GM13976 (cell line): Measurements from ENCODE around the gene ANGPTL5.

Experiments used
- DNase-seq: peaks from one replicate; pipeline ENCODE4 v3.0.0; 2012; ENCODE audit warnings: low spot score
- CTCF ChIP-seq: IDR thresholded peaks from 2 replicates; pipeline ENCODE4 v1.5.1; 2012; ENCODE audit warnings: borderline replicate concordance, mild to moderate bottlenecking; ENCODE audit not compliant: insufficient read depth; ENCODE audit errors: extremely low read depth, missing control alignments, control extremely low read depth
- in situ Hi-C: fragments of 300-500 bp; cut with MboI; formaldehyde crosslinking; loops from one replicate; pipeline ENCODE4 v1.12.0; 2022; ENCODE audit warnings: low sequenced_read_pairs, mixed read lengths, inconsistent platforms; ENCODE audit not compliant: unreplicated experiment

Gene ANGPTL5

GRCh38 chr11:101940901-101941520 lies 24.7 kb upstream of the ANGPTL5 start:
- in situ Hi-C loops, result no loop called here
- TF ChIP-seq CTCF, result no peak
- no peak for DNase-seq

DNA sequence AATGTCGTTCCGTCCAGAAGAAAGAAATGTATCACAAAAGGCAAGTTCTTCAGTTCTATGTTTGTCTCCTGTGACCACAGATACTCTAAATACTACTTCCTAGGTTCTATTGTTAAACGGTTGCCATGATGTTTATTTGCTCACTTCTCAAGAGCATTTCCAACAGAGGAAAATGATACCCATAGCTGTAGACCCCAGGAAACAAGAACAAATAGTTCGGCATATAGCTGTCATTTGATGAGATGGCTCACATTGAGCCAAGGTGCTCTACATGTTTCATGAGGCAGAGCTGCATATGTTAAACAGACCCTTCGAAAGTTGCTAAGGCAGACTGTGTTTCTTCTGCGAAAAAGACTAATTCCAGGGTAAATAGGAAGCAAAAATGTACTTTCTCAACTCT lies 15.4 kb upstream of the ANGPTL5 start:
- no peak for DNase-seq
- in situ Hi-C loops, result no loop called here

DNA sequence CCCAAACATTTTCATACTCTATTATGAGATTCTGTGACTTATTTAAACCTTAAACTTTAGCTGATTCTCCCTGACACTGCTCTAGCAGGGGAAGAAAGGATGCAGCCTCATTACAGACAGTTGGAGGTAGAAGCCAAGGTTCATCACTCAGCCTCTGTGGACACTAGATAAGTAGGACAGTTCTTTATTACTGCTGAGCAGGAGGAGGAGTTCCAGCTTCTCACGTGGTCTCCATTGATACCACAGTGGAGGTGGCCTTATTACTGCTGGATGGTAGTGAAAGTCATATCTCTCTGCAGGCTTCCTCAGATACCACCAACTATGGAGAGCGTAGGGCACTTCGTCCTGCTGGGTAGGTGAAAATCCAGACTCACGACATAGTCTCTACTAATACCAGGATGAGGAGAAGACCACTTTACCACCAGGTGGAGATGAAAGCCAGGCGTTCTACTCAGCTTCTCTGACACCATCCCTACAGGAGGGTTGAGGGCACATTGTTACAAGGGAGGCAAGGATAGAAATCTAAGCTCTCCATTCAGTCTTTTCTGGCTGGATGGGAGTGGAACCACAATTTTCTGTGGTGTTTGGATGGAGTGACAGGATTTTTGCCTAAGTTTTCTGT lies 13.1 kb upstream of the ANGPTL5 start:
- TF ChIP-seq CTCF, result no peak
- DNase-seq, result no peak
- in situ Hi-C loops, result no loop called here

More for the DNA sequence above, 15.4 kb upstream of the ANGPTL5 start:
- TF ChIP-seq CTCF, result no peak

DNA sequence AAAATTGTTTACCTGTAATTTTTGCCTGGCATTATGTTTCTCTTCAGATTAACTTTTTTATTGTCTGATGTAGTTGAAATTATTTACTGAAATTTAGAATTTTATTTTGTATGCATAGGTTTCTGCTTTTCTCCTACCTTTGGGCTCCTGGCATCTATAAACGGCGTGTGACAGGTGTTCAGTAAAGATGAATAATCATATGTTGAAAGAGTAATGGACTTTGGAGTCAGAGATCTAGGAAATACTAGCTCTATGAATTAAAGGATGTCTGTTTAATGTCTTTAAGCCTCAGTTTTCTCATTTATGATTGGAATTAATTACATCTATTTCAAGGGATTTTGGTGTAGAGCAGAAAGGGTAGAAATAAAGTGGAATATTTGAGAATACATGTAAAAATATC lies 7.2 kb upstream of the ANGPTL5 start:
- in situ Hi-C loops, result no loop called here
- DNase-seq, result no peak
- no peak for TF ChIP-seq CTCF

DNA sequence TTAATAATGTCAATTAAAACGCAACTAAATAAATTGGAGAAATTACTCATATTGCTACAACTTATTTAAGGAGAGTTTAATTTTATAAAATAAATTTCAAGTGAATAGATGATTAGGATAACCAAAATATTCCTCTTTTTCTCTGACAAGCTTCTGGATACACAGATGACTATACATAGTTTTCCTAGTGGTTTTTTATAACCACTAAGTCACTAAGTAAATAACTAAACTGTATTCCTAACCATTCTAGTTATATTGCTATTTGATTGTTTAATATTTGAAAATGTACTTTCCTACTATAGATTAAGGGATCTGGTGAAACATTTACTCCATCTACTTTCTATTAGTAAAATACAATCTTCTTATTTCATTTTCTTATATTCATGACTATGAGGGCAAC lies 4.7 kb upstream of the ANGPTL5 start:
- no peak for DNase-seq
- in situ Hi-C loops, result no loop called here
- no peak for TF ChIP-seq CTCF

GRCh38 chr11:101917226-101917625 lies 904 bp upstream of the ANGPTL5 start:
- TF ChIP-seq CTCF, result no peak
- in situ Hi-C loops, result no loop called here
- DNase-seq, result no peak
